ENCODE data around the gene MRM3. TPM values are rescaled to one million over a fixed set of nuclear protein-coding genes. Genes with fewer than 3 reads are reported as not detected.
A peak's percentile ranks its signal among the peaks of the same experiment; 100 is the strongest.
"Not testable (repeated sequence)": the region's sequence is repeated elsewhere in the genome, so short reads cannot be mapped to it uniquely, and the experiment has no call there.

The MRM3 gene
- total RNA-seq, 1 donor from 2014 or later: 21.2 TPM

- H3K27me3 Mint-ChIP-seq (ENCODE audit: low read depth): peaks cover 3% of the 10 kb centered on the region
- peaks cover 42% of the 10 kb centered on the region for H3K4me1 Mint-ChIP-seq
- no peak overlapping the region for H3K27ac Mint-ChIP-seq (ENCODE audit: unreplicated experiment)
- TF ChIP-seq CTCF (conservative IDR thresholded peaks at IDR 0.05): no peak
- peaks cover 8% of the 10 kb centered on the region for H3K36me3 Mint-ChIP-seq (ENCODE audit: low read depth)
- no peaks in the 10 kb centered on the region for H3K9me3 Mint-ChIP-seq
- H3K4me3 Mint-ChIP-seq: peak overlapping the region; percentile 75
- no peak for DNase-seq (ENCODE audit: low read depth, low spot score)
Measured at GRCh38 chr17:778096-778495, 4.1 kb upstream of the MRM3 start.

GRCh38 chr17:784143-784542 lies 2.0 kb downstream of the MRM3 start:
- no peak for TF ChIP-seq CTCF (conservative IDR thresholded peaks at IDR 0.05)
- H3K27ac Mint-ChIP-seq (ENCODE audit: unreplicated experiment): no peak overlapping the region

GRCh38 chr17:785901-786300 lies 3.7 kb downstream of the MRM3 start:
- not testable (repeated sequence) for H3K36me3 Mint-ChIP-seq (ENCODE audit: low read depth)

More at GRCh38 chr17:784143-784542, 2.0 kb downstream of the MRM3 start:
- H3K27me3 Mint-ChIP-seq (ENCODE audit: low read depth): peaks cover 3% of the 10 kb centered on the region
- peaks cover 31% of the 10 kb centered on the region for H3K4me1 Mint-ChIP-seq
- H3K9me3 Mint-ChIP-seq: no peaks in the 10 kb centered on the region
- peak overlapping the region; percentile 99 for H3K4me3 Mint-ChIP-seq
- H3K36me3 Mint-ChIP-seq (ENCODE audit: low read depth): peaks cover 5% of the 10 kb centered on the region
- DNase-seq (ENCODE audit: low read depth, low spot score): no peak

GRCh38 chr17:787641-788221 lies 5.6 kb downstream of the MRM3 start:
- H3K4me3 Mint-ChIP-seq: no peak overlapping the region
- peaks cover 12% of the 10 kb centered on the region for H3K36me3 Mint-ChIP-seq (ENCODE audit: low read depth)
- H3K9me3 Mint-ChIP-seq: no peaks in the 10 kb centered on the region
- no peak for DNase-seq (ENCODE audit: low read depth, low spot score)
- peaks cover 4% of the 10 kb centered on the region for H3K27me3 Mint-ChIP-seq (ENCODE audit: low read depth)
- no peak for TF ChIP-seq CTCF (conservative IDR thresholded peaks at IDR 0.05)
- H3K27ac Mint-ChIP-seq (ENCODE audit: unreplicated experiment): no peak overlapping the region
- peaks cover 14% of the 10 kb centered on the region for H3K4me1 Mint-ChIP-seq

More at GRCh38 chr17:785901-786300, 3.7 kb downstream of the MRM3 start:
- not testable (repeated sequence) for H3K9me3 Mint-ChIP-seq; H3K27ac Mint-ChIP-seq (ENCODE audit: unreplicated experiment); DNase-seq (ENCODE audit: low read depth, low spot score); H3K27me3 Mint-ChIP-seq (ENCODE audit: low read depth)
- peak overlapping the region; percentile 33 for H3K4me3 Mint-ChIP-seq
- H3K4me1 Mint-ChIP-seq: peaks cover 26% of the 10 kb centered on the region

- Mint-ChIP-seq H3K36me3 (ENCODE audit: low read depth) (peaks cover 12% of the 10 kb centered on the region), H3K9me3 (no peaks in the 10 kb centered on the region), H3K4me1 (peaks cover 6% of the 10 kb centered on the region), H3K27ac (ENCODE audit: unreplicated experiment) (no peak overlapping the region), H3K27me3 (ENCODE audit: low read depth) (peaks cover 4% of the 10 kb centered on the region), H3K4me3 (no peak overlapping the region)
- TF ChIP-seq CTCF (conservative IDR thresholded peaks at IDR 0.05): no peak
- no peak for DNase-seq (ENCODE audit: low read depth, low spot score)
Measured at GRCh38 chr17:788551-788950, 6.4 kb downstream of the MRM3 start.

GRCh38 chr17:789160-789840 lies 7.1 kb downstream of the MRM3 start:
- Mint-ChIP-seq H3K27ac (ENCODE audit: unreplicated experiment) (no peak overlapping the region), H3K27me3 (ENCODE audit: low read depth) (peaks cover 4% of the 10 kb centered on the region), H3K4me3 (peak overlapping the region; percentile 64), H3K9me3 (no peaks in the 10 kb centered on the region), H3K36me3 (ENCODE audit: low read depth) (peaks cover 10% of the 10 kb centered on the region), H3K4me1 (no peaks in the 10 kb centered on the region)
- TF ChIP-seq CTCF (conservative IDR thresholded peaks at IDR 0.05): no peak
- DNase-seq (ENCODE audit: low read depth, low spot score): no peak

- H3K4me3 Mint-ChIP-seq; H3K27ac Mint-ChIP-seq (ENCODE audit: unreplicated experiment); DNase-seq (ENCODE audit: low read depth, low spot score); H3K4me1 Mint-ChIP-seq; H3K36me3 Mint-ChIP-seq (ENCODE audit: low read depth); H3K27me3 Mint-ChIP-seq (ENCODE audit: low read depth); H3K9me3 Mint-ChIP-seq: not testable (repeated sequence)
Measured at GRCh38 chr17:789931-790873, 8.0 kb downstream of the MRM3 start.

- not testable (repeated sequence) for DNase-seq (ENCODE audit: low read depth, low spot score); H3K27ac Mint-ChIP-seq (ENCODE audit: unreplicated experiment)
- H3K4me3 Mint-ChIP-seq: peak overlapping the region; percentile 61
Measured at GRCh38 chr17:790874-791247, 8.7 kb downstream of the MRM3 start.

More at GRCh38 chr17:790874-791247, 8.7 kb downstream of the MRM3 start:
- not testable (repeated sequence) for H3K9me3 Mint-ChIP-seq; H3K36me3 Mint-ChIP-seq (ENCODE audit: low read depth); H3K4me1 Mint-ChIP-seq; H3K27me3 Mint-ChIP-seq (ENCODE audit: low read depth)
